Ishikawa (cell line): ENCODE data around the gene ACP7.

Experiments
- CEBPB ChIP-seq: IDR thresholded peaks from 2 replicates; pipeline ENCODE4 v1.6.1; 2012
- EP300 ChIP-seq: IDR thresholded peaks from 2 replicates; pipeline ENCODE4 v1.6.1; 2012; ENCODE audit warnings: borderline replicate concordance
- MAX ChIP-seq: IDR thresholded peaks from 2 replicates; pipeline ENCODE4 v1.6.1; 2012
- NFIC ChIP-seq: IDR thresholded peaks from 2 replicates; pipeline ENCODE4 v1.6.1; 2012
- RAD21 ChIP-seq: IDR thresholded peaks from 2 replicates; pipeline ENCODE4 v1.6.1; 2012; ENCODE audit warnings: low read depth
- TAF1 ChIP-seq: IDR thresholded peaks from 2 replicates; pipeline ENCODE4 v1.6.1; 2012; ENCODE audit warnings: low read depth, mild to moderate bottlenecking
- TCF12 ChIP-seq: IDR thresholded peaks from 2 replicates; pipeline ENCODE4 v1.6.1; 2012; ENCODE audit warnings: low read depth
- TEAD4 ChIP-seq: IDR thresholded peaks from 2 replicates; pipeline ENCODE4 v1.6.1; 2012
- USF1 ChIP-seq: IDR thresholded peaks from 2 replicates; pipeline ENCODE4 v1.6.1; 2012
- YY1 ChIP-seq: IDR thresholded peaks from 2 replicates; pipeline ENCODE4 v1.6.1; 2012; ENCODE audit warnings: low read depth
- ZBTB7A ChIP-seq: IDR thresholded peaks from 2 replicates; pipeline ENCODE4 v1.6.1; 2012; ENCODE audit warnings: low read depth
- TF ChIP-seq, protein P1 (sequence below): IDR thresholded peaks from 2 replicates; pipeline ENCODE4 v1.6.1; 2012; ENCODE audit warnings: low read depth, mild to moderate bottlenecking

- no peak for TF ChIP-seq YY1
- TF ChIP-seq EP300 = no peak
- no peak for TF ChIP-seq USF1
- no peak for TF ChIP-seq NFIC
- TF ChIP-seq RAD21 = no peak
- TF ChIP-seq CEBPB = no peak
- TF ChIP-seq TAF1 = no peak
- TF ChIP-seq MAX = no peak
- TF ChIP-seq TEAD4 = no peak
- TF ChIP-seq, protein P1, sequence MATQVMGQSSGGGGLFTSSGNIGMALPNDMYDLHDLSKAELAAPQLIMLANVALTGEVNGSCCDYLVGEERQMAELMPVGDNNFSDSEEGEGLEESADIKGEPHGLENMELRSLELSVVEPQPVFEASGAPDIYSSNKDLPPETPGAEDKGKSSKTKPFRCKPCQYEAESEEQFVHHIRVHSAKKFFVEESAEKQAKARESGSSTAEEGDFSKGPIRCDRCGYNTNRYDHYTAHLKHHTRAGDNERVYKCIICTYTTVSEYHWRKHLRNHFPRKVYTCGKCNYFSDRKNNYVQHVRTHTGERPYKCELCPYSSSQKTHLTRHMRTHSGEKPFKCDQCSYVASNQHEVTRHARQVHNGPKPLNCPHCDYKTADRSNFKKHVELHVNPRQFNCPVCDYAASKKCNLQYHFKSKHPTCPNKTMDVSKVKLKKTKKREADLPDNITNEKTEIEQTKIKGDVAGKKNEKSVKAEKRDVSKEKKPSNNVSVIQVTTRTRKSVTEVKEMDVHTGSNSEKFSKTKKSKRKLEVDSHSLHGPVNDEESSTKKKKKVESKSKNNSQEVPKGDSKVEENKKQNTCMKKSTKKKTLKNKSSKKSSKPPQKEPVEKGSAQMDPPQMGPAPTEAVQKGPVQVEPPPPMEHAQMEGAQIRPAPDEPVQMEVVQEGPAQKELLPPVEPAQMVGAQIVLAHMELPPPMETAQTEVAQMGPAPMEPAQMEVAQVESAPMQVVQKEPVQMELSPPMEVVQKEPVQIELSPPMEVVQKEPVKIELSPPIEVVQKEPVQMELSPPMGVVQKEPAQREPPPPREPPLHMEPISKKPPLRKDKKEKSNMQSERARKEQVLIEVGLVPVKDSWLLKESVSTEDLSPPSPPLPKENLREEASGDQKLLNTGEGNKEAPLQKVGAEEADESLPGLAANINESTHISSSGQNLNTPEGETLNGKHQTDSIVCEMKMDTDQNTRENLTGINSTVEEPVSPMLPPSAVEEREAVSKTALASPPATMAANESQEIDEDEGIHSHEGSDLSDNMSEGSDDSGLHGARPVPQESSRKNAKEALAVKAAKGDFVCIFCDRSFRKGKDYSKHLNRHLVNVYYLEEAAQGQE = no peak
- TF ChIP-seq ZBTB7A = no peak
- TF ChIP-seq TCF12 = no peak
These were observed 15.2 kb downstream of the ACP7 start for GRCh38 chr19:39099341-39099740.
